GM18951 (cell line): Measurements from ENCODE around the gene DENND2D.

Experiments
- POLR2A ChIP-seq: IDR thresholded peaks from 4 replicates; pipeline ENCODE4 v1.6.1; 2011; ENCODE audit warnings: mild to moderate bottlenecking; ENCODE audit not compliant: insufficient read length, insufficient read depth; ENCODE audit errors: extremely low read depth
- in situ Hi-C: fragments of 300-500 bp; cut with MboI; formaldehyde crosslinking; loops from one replicate; pipeline ENCODE4 v1.12.0; 2022; ENCODE audit warnings: low sequenced_read_pairs, mixed read lengths, inconsistent platforms; ENCODE audit not compliant: unreplicated experiment

The DENND2D gene

GRCh38 chr1:111204983-111205713 lies 4.7 kb upstream of the DENND2D start:
- no peak for TF ChIP-seq POLR2A
- in situ Hi-C loops = no loop called here

- in situ Hi-C loops = no loop called here
- TF ChIP-seq POLR2A = peak; percentile 67
These were observed 3.9 kb upstream of the DENND2D start for GRCh38 chr1:111204201-111204982.

- peak; percentile 71 for TF ChIP-seq POLR2A
- in situ Hi-C loops = no loop called here
These were observed 3.3 kb upstream of the DENND2D start for GRCh38 chr1:111203681-111204200.

- TF ChIP-seq POLR2A = peak; percentile 15
- in situ Hi-C loops = no loop called here
These were observed 2.5 kb upstream of the DENND2D start for GRCh38 chr1:111202707-111203623.

- no peak for TF ChIP-seq POLR2A
- in situ Hi-C loops = no loop called here
These were observed 1.9 kb upstream of the DENND2D start for GRCh38 chr1:111202366-111202706.

GRCh38 chr1:111201275-111202090 lies 1.0 kb upstream of the DENND2D start:
- in situ Hi-C loops = no loop called here

GRCh38 chr1:111200802-111201161 lies 336 bp upstream of the DENND2D start:
- in situ Hi-C loops = no loop called here
- no peak for TF ChIP-seq POLR2A

More at GRCh38 chr1:111201275-111202090, 1.0 kb upstream of the DENND2D start:
- no peak for TF ChIP-seq POLR2A

GRCh38 chr1:111199329-111199728 lies 1.1 kb downstream of the DENND2D start:
- no peak for TF ChIP-seq POLR2A
- in situ Hi-C loops = no loop called here

- in situ Hi-C loops = no loop called here
- no peak for TF ChIP-seq POLR2A
These were observed 1.6 kb downstream of the DENND2D start for GRCh38 chr1:111198836-111199235.

- TF ChIP-seq POLR2A = no peak
- in situ Hi-C loops = no loop called here
These were observed 2.7 kb downstream of the DENND2D start for GRCh38 chr1:111197598-111198284.

GRCh38 chr1:111196213-111196612 lies 4.2 kb downstream of the DENND2D start:
- in situ Hi-C loops = no loop called here
- no peak for TF ChIP-seq POLR2A
